Breast epithelium (tissue), 4 donors: ENCODE measurements around the gene SMDT1. TPM values are rescaled to one million over a fixed set of nuclear protein-coding genes. Genes with fewer than 3 reads are reported as not detected.
"Not testable (repeated sequence)": the region's sequence is repeated elsewhere in the genome, so short reads cannot be mapped to it uniquely, and the experiment has no call there.

Experiments used
- DNase-seq, 2 donors: peaks; one replicate each; pipeline ENCODE4 v3.0.0-alpha.2; 2019; ENCODE audit warnings: low spot score in 2 of 2
- H3K27ac ChIP-seq, 2 donors: fragments of 200-600 bp; sonication (generic) in 1 of 2; one replicate each; pipeline ENCODE4 v1.5.1; 2016 to 2019; ENCODE audit warnings: mild to moderate bottlenecking in 1 of 2
- H3K27me3 ChIP-seq, 2 donors: fragments of 200-600 bp; sonication (generic) in 1 of 2; one replicate each; pipeline versions ENCODE4 v1.5.1 to v1.6.0; 2017 to 2019; ENCODE audit warnings: control low read depth in 1 of 2, mild to moderate bottlenecking in 1 of 2
- H3K36me3 ChIP-seq: fragments of 200-600 bp; one replicate; pipeline ENCODE4 v1.5.1; 2019
- H3K4me1 ChIP-seq, 2 donors: fragments of 200-600 bp; sonication (generic); one replicate each; pipeline ENCODE4 v1.5.1; 2016 to 2019; ENCODE audit warnings: control low read depth in 1 of 2
- H3K4me3 ChIP-seq, 3 donors: fragments of 200-600 bp; sonication (generic); 1 replicate in 2 of 3; 2 replicates in 1 of 3; pipeline ENCODE4 v1.5.1; 2016 to 2019; ENCODE audit warnings: mild to moderate bottlenecking in 3 of 3, moderate library complexity in 2 of 3
- H3K9me3 ChIP-seq, 2 donors: fragments of 200-600 bp; sonication (generic) in 1 of 2; one replicate each; pipeline ENCODE4 v1.5.1; 2016 to 2019; ENCODE audit warnings: control low read depth in 1 of 2
- POLR2A ChIP-seq: fragments of 450-650 bp; IDR thresholded peaks from one replicate; pipeline ENCODE4 v1.6.1; 2016; ENCODE audit warnings: antibody characterized with exemption, mild to moderate bottlenecking, moderate library complexity
- POLR2AphosphoS5 ChIP-seq, 3 donors: sonication (generic); formaldehyde crosslinking; IDR thresholded peaks; one replicate each; pipeline ENCODE4 v1.6.1; 2017; ENCODE audit warnings: antibody characterized with exemption in 3 of 3
- intact Hi-C: fragments of 100-400 bp; cut with DNase I; formaldehyde crosslinking; loops from one replicate; pipeline ENCODE4 v1.15.1; 2023; ENCODE audit warnings: low total_unique reads
- total RNA-seq, 3 donors: library from RNA; depleted of rRNA; stranded (reverse); fragments of >200 nt; gene quantifications; one replicate each; pipeline ENCODE4 v1.1.0, GENCODE V29; 2016
- TF ChIP-seq, protein P1 (sequence below), 3 donors: fragments of 450-650 bp; IDR thresholded peaks; one replicate each; pipeline ENCODE4 v1.5.1; 2016 to 2017; ENCODE audit warnings: antibody characterized with exemption in 3 of 3, mild to moderate bottlenecking in 3 of 3, moderate library complexity in 3 of 3

SMDT1 gene
- total RNA-seq, 3 donors from 2014 or later: 13.9 to 19.7 (median 16.2) TPM

DNA sequence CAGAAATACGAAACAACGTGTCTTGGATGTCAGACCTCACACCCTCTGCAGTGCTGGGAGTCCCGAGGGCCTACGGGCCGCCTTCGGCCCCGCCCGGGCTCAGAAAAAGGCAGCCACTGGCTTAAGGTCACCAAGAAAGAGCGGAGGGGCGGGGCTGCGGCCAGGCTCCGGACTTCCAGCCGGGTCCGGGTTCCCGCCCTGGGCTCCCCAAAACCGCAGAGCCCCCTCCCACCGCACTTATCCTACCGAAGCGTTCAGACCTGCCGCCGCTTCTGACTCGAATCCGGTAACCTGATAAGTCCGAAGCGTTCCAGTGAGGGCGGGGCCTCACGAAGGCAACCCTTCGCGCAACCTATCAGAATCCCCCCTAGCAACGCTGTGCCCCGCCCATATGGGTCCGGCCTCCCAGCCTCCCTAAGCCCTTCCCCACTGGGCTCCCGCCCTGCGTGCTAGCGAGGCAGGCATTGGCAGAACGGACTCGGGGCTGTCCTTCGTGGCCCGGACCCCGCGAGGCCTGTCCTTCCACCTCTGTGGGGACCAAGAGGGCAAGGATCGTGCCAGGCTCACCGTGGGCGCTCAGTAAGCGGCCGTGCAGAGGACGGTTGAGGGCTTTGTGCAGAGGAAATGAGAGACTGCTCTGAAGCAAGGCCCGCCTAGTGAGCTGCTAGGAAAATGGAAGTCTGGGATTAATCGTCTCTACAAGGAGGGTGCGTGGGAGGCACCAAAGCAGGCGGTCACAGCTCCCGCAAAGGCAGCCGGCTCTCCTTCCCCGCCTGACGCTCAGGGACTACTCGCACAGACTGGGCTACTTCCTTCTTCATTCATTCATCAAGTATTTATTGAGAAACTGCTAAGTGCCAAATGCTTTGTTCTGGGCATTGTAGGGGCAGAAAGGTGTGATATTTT lies 8.7 kb upstream of the SMDT1 start, which contains the start of gene NAGA:
Gene NAGA (minus strand): TSS at position 296 of the 906 bp plus-strand sequence. CDS start 515 bp downstream, outside the sequence.
- peak within 1 kb of the TSS; percentile 81 to 87 for H3K27ac ChIP-seq
- H3K4me1 ChIP-seq: peaks cover 5 to 8% of the 10 kb centered on the region in 2 donors
- intact Hi-C loops: no loop called here
- TF ChIP-seq POLR2AphosphoS5 (IDR thresholded peaks at IDR 0.05) (peak; percentile 80 to 88 (median 81)), POLR2A (no peak)
- TF ChIP-seq, protein P1, sequence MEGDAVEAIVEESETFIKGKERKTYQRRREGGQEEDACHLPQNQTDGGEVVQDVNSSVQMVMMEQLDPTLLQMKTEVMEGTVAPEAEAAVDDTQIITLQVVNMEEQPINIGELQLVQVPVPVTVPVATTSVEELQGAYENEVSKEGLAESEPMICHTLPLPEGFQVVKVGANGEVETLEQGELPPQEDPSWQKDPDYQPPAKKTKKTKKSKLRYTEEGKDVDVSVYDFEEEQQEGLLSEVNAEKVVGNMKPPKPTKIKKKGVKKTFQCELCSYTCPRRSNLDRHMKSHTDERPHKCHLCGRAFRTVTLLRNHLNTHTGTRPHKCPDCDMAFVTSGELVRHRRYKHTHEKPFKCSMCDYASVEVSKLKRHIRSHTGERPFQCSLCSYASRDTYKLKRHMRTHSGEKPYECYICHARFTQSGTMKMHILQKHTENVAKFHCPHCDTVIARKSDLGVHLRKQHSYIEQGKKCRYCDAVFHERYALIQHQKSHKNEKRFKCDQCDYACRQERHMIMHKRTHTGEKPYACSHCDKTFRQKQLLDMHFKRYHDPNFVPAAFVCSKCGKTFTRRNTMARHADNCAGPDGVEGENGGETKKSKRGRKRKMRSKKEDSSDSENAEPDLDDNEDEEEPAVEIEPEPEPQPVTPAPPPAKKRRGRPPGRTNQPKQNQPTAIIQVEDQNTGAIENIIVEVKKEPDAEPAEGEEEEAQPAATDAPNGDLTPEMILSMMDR (IDR thresholded peaks at IDR 0.05): no peak
- H3K9me3 ChIP-seq: no peaks in the 10 kb centered on the region
- no peaks in the 10 kb centered on the region for H3K27me3 ChIP-seq
- H3K4me3 ChIP-seq: peak within 1 kb of the TSS; percentile 61 to 76 (median 64)
- peak; percentile 96 to 97 for DNase-seq
- H3K36me3 ChIP-seq: no peaks in the 10 kb centered on the region

DNA sequence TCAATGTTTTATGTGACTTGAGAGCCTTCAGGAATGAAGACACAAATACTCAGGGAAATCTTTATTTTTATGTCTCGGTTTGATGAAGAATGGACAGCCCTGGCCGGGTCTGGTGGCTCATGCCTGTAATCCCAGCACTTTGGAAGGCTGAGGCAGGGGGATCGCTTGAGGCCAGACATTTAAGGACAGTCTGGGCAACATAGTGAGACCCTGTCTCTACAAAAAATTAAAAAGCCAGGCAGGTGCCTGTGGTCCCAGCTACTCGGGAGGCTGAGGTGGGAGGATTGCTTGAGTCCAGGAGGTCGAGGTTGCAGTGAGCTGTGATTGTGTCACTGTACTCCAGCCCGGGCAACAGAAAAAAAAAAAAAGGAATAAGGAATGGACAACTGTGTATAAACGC lies 8.0 kb upstream of the SMDT1 start:
- H3K9me3 ChIP-seq, H3K4me1 ChIP-seq, H3K27me3 ChIP-seq, H3K36me3 ChIP-seq, intact Hi-C loops, DNase-seq: not testable (repeated sequence)
- Histone ChIP-seq H3K4me3 (peak overlapping the region; percentile 61 to 76 (median 64)), H3K27ac (peak overlapping the region; percentile 81 to 87)

DNA sequence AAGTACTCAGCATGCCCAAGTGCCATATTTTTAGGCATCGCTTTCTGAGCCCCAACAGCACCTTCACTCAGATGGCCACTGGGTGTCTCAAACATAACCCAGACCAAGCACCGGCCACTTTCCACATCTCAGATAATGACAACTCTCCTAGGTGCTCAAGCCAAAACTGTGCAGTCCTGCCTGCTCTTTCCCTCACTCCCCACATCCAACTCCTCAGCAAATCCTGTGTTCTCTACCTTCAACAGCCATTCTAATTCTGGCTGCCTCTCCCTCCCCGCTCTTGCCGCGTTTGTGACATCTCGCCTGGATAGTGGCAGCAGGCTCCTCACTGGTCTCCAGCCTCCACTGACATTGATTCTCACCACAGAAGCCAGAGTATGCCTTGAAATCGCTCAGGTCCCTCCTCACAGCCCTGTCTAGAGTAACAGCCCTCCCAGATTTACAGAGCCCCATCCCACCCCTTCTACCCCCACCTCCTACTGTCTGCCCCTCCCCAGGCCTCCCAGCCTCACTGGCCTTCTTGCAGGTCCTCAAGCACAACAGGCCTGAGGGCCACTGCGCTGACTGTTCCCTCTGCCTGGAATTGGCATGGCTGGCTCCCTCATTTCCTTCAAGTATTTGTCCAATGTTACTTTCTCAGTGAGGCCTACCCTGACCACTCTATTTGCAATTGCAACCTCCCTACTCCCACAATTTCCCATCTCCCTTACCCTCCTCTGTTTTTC lies 6.7 kb upstream of the SMDT1 start:
- DNase-seq: no peak
- TF ChIP-seq, protein P1 (IDR thresholded peaks at IDR 0.05): no peak
- no peak for TF ChIP-seq POLR2A
- TF ChIP-seq POLR2AphosphoS5 (IDR thresholded peaks at IDR 0.05): no peak
- intact Hi-C loops: no loop called here
- Histone ChIP-seq H3K36me3 (no peaks in the 10 kb centered on the region), H3K27ac (no peak overlapping the region), H3K4me1 (peaks cover 8% of the 10 kb centered on the region in 2 donors), H3K27me3 (no peaks in the 10 kb centered on the region), H3K9me3 (no peaks in the 10 kb centered on the region), H3K4me3 (no peak overlapping the region)

DNA sequence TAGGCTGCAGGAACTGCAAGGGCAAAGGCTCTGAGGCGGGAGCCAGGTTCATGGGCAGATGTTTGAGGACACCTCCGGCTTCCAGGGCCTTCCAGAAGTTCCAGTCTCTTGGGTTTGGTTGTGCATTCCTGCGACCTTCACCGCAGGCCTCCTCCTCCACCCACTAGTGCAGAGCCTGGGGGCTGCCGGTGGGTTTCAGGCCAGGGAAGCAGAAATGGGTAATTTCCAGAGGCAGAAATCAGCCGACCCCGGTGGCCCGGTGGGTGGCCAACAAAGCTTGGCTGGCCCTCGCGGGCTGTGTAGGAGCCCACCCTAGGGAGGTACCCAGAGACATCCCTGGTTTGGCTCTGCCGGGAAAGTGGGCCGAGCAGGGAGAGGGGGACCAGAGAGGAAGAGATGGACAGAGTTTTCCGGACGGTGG lies 5.9 kb upstream of the SMDT1 start:
- peak overlapping the region; percentile 88 to 96 for H3K27ac ChIP-seq

DNA sequence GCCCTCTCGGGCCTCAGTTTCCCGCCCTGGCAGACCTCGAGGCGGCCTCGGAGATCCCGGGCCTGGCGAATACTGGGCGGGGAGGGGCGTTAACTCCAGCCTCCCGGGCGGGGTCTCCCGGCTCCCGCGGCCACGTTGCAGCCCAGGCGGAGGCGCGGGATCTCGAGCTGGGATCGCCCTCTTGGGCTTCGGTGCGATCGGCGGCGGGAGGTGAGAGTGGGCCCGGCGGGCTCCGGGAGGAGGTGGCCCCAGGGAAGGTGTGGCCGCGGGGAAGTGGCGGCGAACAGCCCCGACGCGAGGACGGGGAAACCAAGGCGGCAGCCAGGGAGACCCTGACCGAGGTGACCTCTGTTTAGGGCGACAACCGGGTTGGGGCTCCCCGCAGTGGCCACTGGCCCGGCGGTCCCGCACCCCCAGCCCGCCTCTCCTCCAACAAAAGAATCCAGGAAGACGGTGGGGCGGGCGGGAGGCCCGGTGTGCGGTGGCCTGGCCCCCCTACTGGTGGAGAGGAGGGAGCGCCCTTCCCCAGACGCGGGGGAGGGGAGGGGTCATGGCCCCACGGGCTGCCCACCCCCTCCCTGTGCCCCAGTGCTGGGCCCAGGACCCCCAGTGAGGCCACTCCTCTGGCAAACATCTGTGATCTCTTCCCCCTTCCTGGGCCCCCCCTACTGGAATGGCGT lies 5.2 kb upstream of the SMDT1 start, which contains the start of gene PHETA2:
Gene PHETA2 (plus strand): TSS at position 117 of the 680 bp plus-strand sequence. CDS start 3,046 bp downstream, outside the sequence.
- Histone ChIP-seq H3K27ac (peak within 1 kb of the TSS; percentile 88 to 96), H3K4me1 (peaks cover 17% of the 10 kb centered on the region in 2 donors), H3K27me3 (no peaks in the 10 kb centered on the region), H3K36me3 (no peaks in the 10 kb centered on the region), H3K9me3 (no peaks in the 10 kb centered on the region), H3K4me3 (peak within 1 kb of the TSS; percentile 70 to 86 (median 82))
- TF ChIP-seq POLR2A: no peak
- TF ChIP-seq, protein P1 (IDR thresholded peaks at IDR 0.05): peak; percentile 45 to 69 (median 50)
- peak in 2 of 3 donors; percentile 42 to 63 for TF ChIP-seq POLR2AphosphoS5 (IDR thresholded peaks at IDR 0.05)
- peak; percentile 42 to 60 for DNase-seq
- intact Hi-C loops: no loop called here

More for the DNA sequence above, 5.9 kb upstream of the SMDT1 start:
- TF ChIP-seq POLR2A: no peak
- no peak for TF ChIP-seq POLR2AphosphoS5 (IDR thresholded peaks at IDR 0.05)
- TF ChIP-seq, protein P1 (IDR thresholded peaks at IDR 0.05): no peak
- Histone ChIP-seq H3K27me3 (no peaks in the 10 kb centered on the region), H3K4me3 (peak overlapping the region; percentile 70 to 86 (median 82)), H3K9me3 (no peaks in the 10 kb centered on the region), H3K4me1 (peaks cover 13 to 14% of the 10 kb centered on the region in 2 donors), H3K36me3 (no peaks in the 10 kb centered on the region)
- no peak for DNase-seq
- intact Hi-C loops: no loop called here
